Lung (tissue), 12 donors: ENCODE results near the gene LYPD6B. TPM values are rescaled to one million over a fixed set of nuclear protein-coding genes. Genes with fewer than 3 reads are reported as not detected.

ENCODE experiments used
- ATAC-seq: fragments of 200-7000 bp; cut with Tn5 transposase; one replicate; pipeline ENCODE4 v1.9.1; 2020; ENCODE audit warnings: moderate number of reproducible peaks; ENCODE audit not compliant: insufficient read depth, low FRiP score
- DNase-seq, 3 donors: peaks; one replicate each; pipeline ENCODE4 v3.0.0-alpha.2; 2013 to 2017
- H3K27ac ChIP-seq, 2 donors: one replicate each; pipeline ENCODE4 v1.5.1; 2013; ENCODE audit warnings: mild to moderate bottlenecking in 2 of 2, moderate library complexity in 2 of 2, control low read depth in 1 of 2, inconsistent platforms in 1 of 2, low read depth in 1 of 2, low read length in 1 of 2
- H3K27me3 ChIP-seq, 3 donors: one replicate each; pipeline ENCODE4 v1.5.1; 2013; ENCODE audit warnings: low read length in 2 of 3; ENCODE audit not compliant: control insufficient read depth in 3 of 3, insufficient read depth in 3 of 3
- H3K36me3 ChIP-seq, 4 donors: one replicate each; pipeline ENCODE4 v1.5.1; 2013; ENCODE audit warnings: low read length in 4 of 4, mild to moderate bottlenecking in 1 of 4, moderate library complexity in 1 of 4; ENCODE audit not compliant: control insufficient read depth in 4 of 4, insufficient read depth in 4 of 4
- H3K4me1 ChIP-seq, 5 donors: one replicate each; pipeline ENCODE4 v1.5.1; 2013; ENCODE audit warnings: low read length in 5 of 5, mild to moderate bottlenecking in 2 of 5, moderate library complexity in 1 of 5; ENCODE audit not compliant: control insufficient read depth in 5 of 5, insufficient read depth in 5 of 5
- H3K4me3 ChIP-seq: one replicate; pipeline ENCODE4 v1.5.1; 2013; ENCODE audit warnings: mild to moderate bottlenecking, control low read depth, moderate library complexity
- H3K9ac ChIP-seq, 2 donors: one replicate each; pipeline ENCODE4 v1.5.1; 2013; ENCODE audit warnings: low read length in 2 of 2, control low read depth in 1 of 2; ENCODE audit not compliant: insufficient read depth in 1 of 2
- H3K9me3 ChIP-seq, 4 donors: one replicate each; pipeline ENCODE4 v1.5.1; 2013; ENCODE audit warnings: low read length in 3 of 4, mild to moderate bottlenecking in 1 of 4, moderate library complexity in 1 of 4; ENCODE audit not compliant: control insufficient read depth in 4 of 4, insufficient read depth in 3 of 4
- WGBS, 2 donors: extraction: QIAGEN DNeasy Blood & Tissue Kit; methylation state at CpG; one replicate each; pipeline ENCODE4 v1.1.7; 2013; 5-methylcytosine and 5-hydroxymethylcytosine counted together
- polyA plus RNA-seq, 2 donors: library from polyadenylated mRNA; stranded (reverse); fragments of 200-250 nt; gene quantifications; one replicate each; pipeline ENCODE4 v1.2.1, GENCODE V29; 2013
- total RNA-seq, 2 donors: library from RNA; depleted of rRNA in 1 of 2; stranded (reverse); fragments of >200 nt in 1 of 2; gene quantifications; one replicate each; pipeline ENCODE4 v1.2.1, GENCODE V29; 2014 to 2021
- TF ChIP-seq, protein P1 (sequence below): IDR thresholded peaks from 2 replicates; pipeline ENCODE4 v1.5.1; 2012; ENCODE audit warnings: mild to moderate bottlenecking; ENCODE audit errors: control extremely low read depth, extremely low read depth
- donor health status: control.
- donor health status: control.
- donor health status: Bipolar disorder and iron deficiency.
- donor health status: healthy.
- donor health status: DM: yes; HTN: yes; CAD: no.

The LYPD6B gene
- total and polyA plus RNA-seq, 4 donors = 2.5 to 12.4 (median 3.4) TPM

- ATAC-seq (no peak), DNase-seq (no peak)
- no peaks in the 10 kb centered on the region for H3K36me3 ChIP-seq
- WGBS, 2 donors = 85 to 95% methylated on average over 2 of the region's 2 CpGs
- TF ChIP-seq, protein P1, sequence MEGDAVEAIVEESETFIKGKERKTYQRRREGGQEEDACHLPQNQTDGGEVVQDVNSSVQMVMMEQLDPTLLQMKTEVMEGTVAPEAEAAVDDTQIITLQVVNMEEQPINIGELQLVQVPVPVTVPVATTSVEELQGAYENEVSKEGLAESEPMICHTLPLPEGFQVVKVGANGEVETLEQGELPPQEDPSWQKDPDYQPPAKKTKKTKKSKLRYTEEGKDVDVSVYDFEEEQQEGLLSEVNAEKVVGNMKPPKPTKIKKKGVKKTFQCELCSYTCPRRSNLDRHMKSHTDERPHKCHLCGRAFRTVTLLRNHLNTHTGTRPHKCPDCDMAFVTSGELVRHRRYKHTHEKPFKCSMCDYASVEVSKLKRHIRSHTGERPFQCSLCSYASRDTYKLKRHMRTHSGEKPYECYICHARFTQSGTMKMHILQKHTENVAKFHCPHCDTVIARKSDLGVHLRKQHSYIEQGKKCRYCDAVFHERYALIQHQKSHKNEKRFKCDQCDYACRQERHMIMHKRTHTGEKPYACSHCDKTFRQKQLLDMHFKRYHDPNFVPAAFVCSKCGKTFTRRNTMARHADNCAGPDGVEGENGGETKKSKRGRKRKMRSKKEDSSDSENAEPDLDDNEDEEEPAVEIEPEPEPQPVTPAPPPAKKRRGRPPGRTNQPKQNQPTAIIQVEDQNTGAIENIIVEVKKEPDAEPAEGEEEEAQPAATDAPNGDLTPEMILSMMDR = no peak
- H3K27me3 ChIP-seq = no peaks in the 10 kb centered on the region
- H3K9me3 ChIP-seq = no peaks in the 10 kb centered on the region
- H3K4me1 ChIP-seq = peaks cover 0 to 22% (median 0%) of the 10 kb centered on the region in 5 donors
- H3K4me3 ChIP-seq = no peak overlapping the region
- H3K9ac ChIP-seq = no peak overlapping the region
- no peak overlapping the region for H3K27ac ChIP-seq
These were observed 63.3 kb downstream of the LYPD6B start for GRCh38 chr2:149101818-149102217.

DNA sequence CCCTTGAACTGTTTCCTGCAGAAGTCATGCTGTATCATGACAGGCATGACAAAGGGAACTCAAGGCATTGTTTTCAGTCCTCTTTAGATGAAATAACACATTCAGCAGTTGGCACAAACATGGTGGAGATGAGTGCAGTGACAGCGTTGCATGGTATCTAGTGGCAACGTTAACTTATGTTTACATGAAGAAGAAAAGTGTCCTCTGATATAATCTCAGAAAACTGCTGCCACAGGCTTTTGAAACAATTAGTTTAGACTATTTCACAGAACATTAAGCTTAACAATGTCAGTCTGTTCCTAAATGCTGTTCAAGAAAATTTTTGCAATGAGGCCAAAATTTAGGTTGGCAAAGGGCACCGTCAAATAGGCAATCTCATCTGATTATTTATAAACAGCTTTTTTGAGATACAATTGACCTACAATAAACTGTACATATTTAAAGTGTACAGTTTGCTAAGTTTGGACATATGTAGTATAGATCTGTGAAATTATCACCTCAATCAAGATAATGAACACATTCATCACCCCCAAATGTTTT, 64.7 kb downstream of the LYPD6B start:
- Histone ChIP-seq H3K4me1 (peaks cover 0 to 19% (median 0%) of the 10 kb centered on the region in 5 donors), H3K27me3 (no peaks in the 10 kb centered on the region), H3K27ac (no peak overlapping the region), H3K4me3 (no peak overlapping the region), H3K36me3 (no peaks in the 10 kb centered on the region), H3K9me3 (no peaks in the 10 kb centered on the region), H3K9ac (no peak overlapping the region)
- ATAC-seq (no peak), DNase-seq (peak in 2 of 3 donors; percentile 56 to 76)
- 65 to 71% methylated on average over 3 of the region's 3 CpGs for WGBS, 2 donors
- TF ChIP-seq, protein P1 = no peak

GRCh38 chr2:149104221-149104620, 65.7 kb downstream of the LYPD6B start:
- H3K27ac ChIP-seq = no peak overlapping the region
- H3K27me3 ChIP-seq = no peaks in the 10 kb centered on the region
- no peaks in the 10 kb centered on the region for H3K36me3 ChIP-seq
- no peak for DNase-seq
- TF ChIP-seq, protein P1 = no peak
- H3K4me1 ChIP-seq = peaks cover 0 to 11% (median 0%) of the 10 kb centered on the region in 5 donors
- H3K4me3 ChIP-seq = no peak overlapping the region
- H3K9me3 ChIP-seq = no peaks in the 10 kb centered on the region
- no peak for ATAC-seq
- H3K9ac ChIP-seq = no peak overlapping the region
- WGBS, 2 donors = 52 to 95% methylated on average over 1 of the region's 1 CpG

DNA sequence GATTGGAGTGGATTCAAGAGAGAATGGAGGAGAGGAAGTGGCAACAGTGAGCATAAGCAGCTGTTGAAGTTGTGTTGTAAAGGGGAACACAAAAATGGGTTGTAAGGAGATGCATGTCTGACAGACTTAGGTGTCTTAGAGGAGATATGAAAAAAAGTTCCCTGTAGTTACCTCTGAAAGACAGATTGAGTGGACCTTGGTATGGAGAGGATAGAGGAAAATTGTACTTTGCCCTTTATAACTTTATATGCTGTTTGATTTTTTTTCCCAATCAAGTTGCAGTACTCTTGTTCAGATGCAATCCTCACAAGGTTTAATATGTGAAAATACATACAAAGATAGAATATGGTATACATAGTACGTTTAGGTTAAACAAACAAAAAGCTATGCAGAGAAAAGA, 73.6 kb downstream of the LYPD6B start:
- 73 to 90% methylated on average over 1 of the region's 1 CpG for WGBS, 2 donors
- Histone ChIP-seq H3K27me3 (no peaks in the 10 kb centered on the region), H3K9ac (no peak overlapping the region), H3K9me3 (peaks cover 0 to 2% (median 0%) of the 10 kb centered on the region in 4 donors), H3K4me1 (no peaks in the 10 kb centered on the region), H3K4me3 (no peak overlapping the region), H3K27ac (no peak overlapping the region), H3K36me3 (no peaks in the 10 kb centered on the region)
- no peak for ATAC-seq
- TF ChIP-seq, protein P1 = no peak
- no peak for DNase-seq
